GM10248 (cell line): ENCODE results near the gene GSDME.

Experiments
- CTCF ChIA-PET: fragments of 300-600 bp; sonication (Branson Sonifier 250); formaldehyde crosslinking; extraction: SDS; loops from one replicate; lab custom pipeline; 2021; ENCODE audit warnings: antibody characterized with exemption; lab: Yijun Ruan, JAX
- POLR2A ChIA-PET: fragments of 350-650 bp; sonication (Branson Sonifier 250); formaldehyde crosslinking; extraction: SDS; loops from one replicate; lab custom pipeline; 2020; ENCODE audit warnings: antibody characterized with exemption; lab: Yijun Ruan, JAX
- DNase-seq: peaks from one replicate; pipeline ENCODE4 v3.0.0; 2012; ENCODE audit errors: extremely low spot score
- CTCF ChIP-seq: IDR thresholded peaks from 2 replicates; pipeline ENCODE4 v1.5.1; 2012; ENCODE audit warnings: mild to moderate bottlenecking, low read depth; ENCODE audit errors: extremely low read depth, missing control alignments, control extremely low read depth

Gene GSDME

DNA sequence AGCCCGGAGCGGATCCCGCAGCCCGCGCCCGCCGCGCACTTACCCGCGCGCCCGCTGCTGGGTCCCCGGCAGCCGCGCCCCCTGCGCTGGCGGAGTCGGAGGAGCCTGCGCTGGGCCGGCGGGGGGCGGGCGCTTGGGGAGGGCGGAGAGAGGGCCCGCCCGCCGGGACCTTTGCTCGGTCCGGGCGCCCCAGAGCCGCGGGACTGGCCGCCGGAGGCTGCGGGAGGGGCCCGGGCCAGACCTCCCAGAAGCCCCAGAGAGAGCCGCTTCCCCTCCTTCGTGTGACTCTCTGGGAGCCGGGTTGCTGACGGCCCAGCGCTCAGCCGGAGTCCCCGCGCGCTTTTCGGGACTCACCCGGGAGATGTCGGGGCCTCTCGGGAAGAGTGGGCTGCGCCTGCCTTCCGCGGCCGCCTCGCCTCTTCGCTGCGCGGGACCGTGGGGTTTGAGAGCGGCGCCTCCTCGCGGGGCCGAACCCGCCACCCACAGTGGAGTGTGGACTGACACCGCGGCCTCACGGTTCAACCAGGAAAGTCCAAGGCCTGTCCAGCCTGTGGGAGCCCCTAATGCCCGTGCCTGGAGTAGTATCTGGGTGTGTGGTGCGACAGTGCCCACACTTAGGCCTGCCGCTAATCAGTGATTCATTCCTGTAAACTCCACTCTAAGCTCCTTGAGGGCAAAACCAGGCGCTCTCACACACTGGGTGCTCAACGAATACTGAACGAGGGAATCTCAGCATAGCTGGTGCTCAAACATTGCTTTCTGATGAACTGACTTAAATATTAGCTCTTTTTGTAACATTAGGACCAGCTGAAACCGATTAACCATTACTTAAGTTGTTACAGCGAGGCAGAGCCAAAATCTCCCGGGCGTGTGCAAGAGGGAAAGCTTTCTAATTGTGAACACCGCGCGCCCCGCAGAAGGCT, at the start of gene GSDME:
TSS of gene GSDME (minus strand) at position 112 of the 923 bp plus-strand sequence. CDS start 7,690 bp downstream, outside the sequence.
- peak; percentile 25 for TF ChIP-seq CTCF
- ChIA-PET POLR2A (interaction anchor here (0.5 kb wide), 1 partner anchor 1207 kb away, joined by 3 read pairs; no protein-coding TSS in a partner anchor), CTCF (interaction anchor here (1.0 to 2.9 kb wide), 7 partner anchors 8 to 343 kb away, joined by 3 to 14 read pairs (median 4); no protein-coding TSS in a partner anchor)
- peak; percentile 87 for DNase-seq

GRCh38 chr7:24802300-24802699, 45.0 kb upstream of the GSDME start:
- DNase-seq = no peak
- POLR2A ChIA-PET = no interaction called here
- TF ChIP-seq CTCF = no peak
- CTCF ChIA-PET = interaction anchor here (1.4 to 4.2 kb wide), 4 partner anchors 10 to 315 kb away, joined by 3 to 28 read pairs (median 8); no protein-coding TSS in a partner anchor

GRCh38 chr7:24801883-24802282, 44.6 kb upstream of the GSDME start:
- no peak for TF ChIP-seq CTCF
- no peak for DNase-seq
- CTCF ChIA-PET = interaction anchor here (1.3 to 4.2 kb wide), 5 partner anchors 10 to 315 kb away, joined by 3 to 28 read pairs (median 4); no protein-coding TSS in a partner anchor
- POLR2A ChIA-PET = no interaction called here

- ChIA-PET POLR2A (no interaction called here), CTCF (interaction anchor here (0.9 to 4.2 kb wide), 6 partner anchors 12 to 298 kb away, joined by 3 to 28 read pairs (median 6); no protein-coding TSS in a partner anchor)
- no peak for DNase-seq
- no peak for TF ChIP-seq CTCF
Measured at GRCh38 chr7:24800667-24801066, 43.4 kb upstream of the GSDME start.

DNA sequence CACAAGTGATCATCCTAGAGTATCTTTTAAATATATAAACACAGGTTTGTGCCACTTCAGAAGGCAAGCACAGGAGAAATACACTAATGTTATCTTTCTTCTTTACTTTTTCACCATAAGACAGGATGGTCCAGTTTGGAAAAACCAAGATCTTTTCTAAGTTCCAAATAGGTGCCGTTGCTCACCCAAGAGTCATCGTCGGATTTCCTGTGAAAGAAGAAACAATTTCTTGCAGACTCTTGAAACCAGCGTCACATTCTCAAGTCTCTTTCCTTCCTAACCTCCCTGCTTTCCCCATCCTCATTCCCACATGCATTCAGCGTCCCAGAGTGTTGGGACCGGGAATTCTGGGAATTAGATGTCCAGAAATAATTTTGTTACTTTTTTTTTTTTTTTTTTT, 42.8 kb upstream of the GSDME start:
- CTCF ChIA-PET = interaction anchor here (0.9 to 4.2 kb wide), 7 partner anchors 8 to 293 kb away, joined by 3 to 28 read pairs (median 5); no protein-coding TSS in a partner anchor
- TF ChIP-seq CTCF = no peak

DNA sequence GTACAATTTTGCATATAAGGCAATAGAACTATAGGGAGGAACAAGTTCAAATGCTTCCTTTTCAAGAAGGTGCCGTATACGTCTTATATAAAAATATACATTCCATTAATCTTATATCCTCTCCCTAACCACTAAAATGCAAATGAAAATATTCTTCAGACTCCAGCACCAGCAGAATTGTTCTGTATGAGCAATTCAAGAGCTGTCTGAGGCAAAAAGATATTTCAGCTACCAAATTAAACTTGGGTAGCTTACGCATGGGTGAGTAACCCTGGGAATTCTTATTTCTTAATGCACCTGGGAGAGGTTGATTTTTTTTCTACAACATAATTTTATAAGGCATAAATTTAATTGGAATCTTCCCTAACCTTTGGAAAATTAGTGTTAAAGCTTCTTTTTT, 42.2 kb upstream of the GSDME start:
- no peak for DNase-seq
- no peak for TF ChIP-seq CTCF
- POLR2A ChIA-PET = no interaction called here
- CTCF ChIA-PET = interaction anchor here (1.1 to 1.7 kb wide), 4 partner anchors 8 to 292 kb away, joined by 3 to 9 read pairs (median 5); no protein-coding TSS in a partner anchor

More for the DNA sequence above, 42.8 kb upstream of the GSDME start:
- POLR2A ChIA-PET = no interaction called here
- no peak for DNase-seq
